DOHH2 (cell line): ENCODE measurements around the gene CTCF.

Experiments
- H3F3A ChIP-seq: fragments of 200-600 bp; sonication (generic), shearing (Covaris generic); 2 replicates; pipeline ENCODE4 v1.6.0; 2016; ENCODE audit warnings: antibody characterized with exemption, mild to moderate bottlenecking; ENCODE audit not compliant: control insufficient read depth, insufficient read depth
- H3K27ac ChIP-seq: fragments of 200-600 bp; sonication (generic); 2 replicates; pipeline ENCODE4 v1.5.1; 2014; ENCODE audit warnings: low read depth, mild to moderate bottlenecking, low read length, moderate library complexity
- H3K27me3 ChIP-seq: fragments of 200-600 bp; sonication (generic); 2 replicates; pipeline ENCODE4 v1.6.1; 2014; ENCODE audit warnings: mild to moderate bottlenecking, low read length, mixed read lengths; ENCODE audit not compliant: control insufficient read depth
- H3K36me3 ChIP-seq: fragments of 200-600 bp; sonication (generic); 2 replicates; pipeline ENCODE4 v1.6.1; 2014; ENCODE audit warnings: mild to moderate bottlenecking, low read length, moderate library complexity, mixed read lengths; ENCODE audit not compliant: control insufficient read depth
- H3K4me1 ChIP-seq: fragments of 200-600 bp; sonication (generic); 2 replicates; pipeline ENCODE4 v1.6.1; 2014; ENCODE audit warnings: mild to moderate bottlenecking, low read length, mixed read lengths; ENCODE audit not compliant: control insufficient read depth
- H3K4me2 ChIP-seq: fragments of 200-600 bp; sonication (generic); 2 replicates; pipeline ENCODE4 v1.6.0; 2014; ENCODE audit warnings: mild to moderate bottlenecking, low read length, moderate library complexity
- H3K4me3 ChIP-seq: fragments of 200-600 bp; sonication (generic); 2 replicates; pipeline ENCODE4 v1.5.1; 2014; ENCODE audit warnings: mild to moderate bottlenecking, low read length, mixed read lengths
- H3K79me2 ChIP-seq: fragments of 200-600 bp; sonication (generic); 2 replicates; pipeline ENCODE4 v1.6.1; 2014; ENCODE audit warnings: mild to moderate bottlenecking, low read length, mixed read lengths; ENCODE audit not compliant: control insufficient read depth
- H3K9me2 ChIP-seq: fragments of 200-600 bp; sonication (generic); replicated peaks from 2 replicates; pipeline ENCODE4 v1.6.1; 2014; ENCODE audit warnings: mild to moderate bottlenecking, low read length, mixed read lengths; ENCODE audit not compliant: control insufficient read depth
- H3K9me3 ChIP-seq: fragments of 200-600 bp; sonication (generic); 2 replicates; pipeline ENCODE4 v1.6.1; 2014; ENCODE audit warnings: antibody characterized with exemption, low read length, mixed read lengths; ENCODE audit not compliant: control insufficient read depth, insufficient read depth
- H4K20me1 ChIP-seq: fragments of 200-600 bp; sonication (generic); 2 replicates; pipeline ENCODE4 v1.6.0; 2014; ENCODE audit warnings: low read depth, mild to moderate bottlenecking, antibody characterized with exemption, low read length, moderate library complexity; ENCODE audit not compliant: control insufficient read depth, insufficient read depth
- EZH2phosphoT487 ChIP-seq: fragments of 200-600 bp; sonication (generic); IDR thresholded peaks from 2 replicates; pipeline ENCODE4 v1.6.1; 2017; ENCODE audit warnings: borderline replicate concordance, mild to moderate bottlenecking, antibody characterized with exemption, low read length, moderate library complexity, mixed read lengths
- TF ChIP-seq, protein P1 (sequence below): fragments of 200-600 bp; sonication (generic); IDR thresholded peaks from one replicate; pipeline ENCODE4 v1.5.1; 2014; ENCODE audit warnings: antibody characterized with exemption, mild to moderate bottlenecking, low read depth, low read length; ENCODE audit not compliant: poor library complexity, severe bottlenecking

The CTCF gene

DNA sequence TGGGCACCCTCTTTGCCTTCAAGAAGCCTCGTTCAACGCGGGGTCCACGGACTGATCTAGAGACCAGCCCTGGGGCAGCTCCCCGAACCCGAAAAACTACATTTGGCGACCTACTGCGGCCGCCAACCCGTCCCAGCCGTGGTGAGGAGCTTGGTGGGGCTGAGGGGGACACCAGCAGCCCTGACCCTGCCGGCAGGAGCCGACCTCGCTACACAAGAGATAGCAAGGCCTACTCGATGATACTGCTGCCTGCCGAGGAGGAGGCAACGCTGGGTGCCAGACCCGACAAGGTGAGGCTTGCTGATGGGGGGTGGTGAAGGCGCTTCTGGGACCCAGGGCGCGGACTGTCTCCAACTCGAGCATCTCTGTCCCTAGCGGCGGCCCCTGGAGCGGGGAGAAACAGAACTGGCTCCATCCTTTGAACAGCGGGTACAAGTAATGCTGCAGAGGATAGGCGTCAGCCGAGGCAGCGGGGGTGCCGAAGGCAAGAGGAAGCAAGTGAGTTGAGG is 92.1 kb downstream of the CTCF start:
- H3K36me3 ChIP-seq = peaks cover 79% of the 10 kb centered on the region

GRCh38 chr16:67655363-67655762 is 93.0 kb downstream of the CTCF start:
- H3F3A ChIP-seq = peaks cover 3% of the 10 kb centered on the region; the same call in 1 of the 2 replicates
- no peak overlapping the region for H3K27ac ChIP-seq
- H3K4me3 ChIP-seq = no peak overlapping the region
- peaks cover 22% of the 10 kb centered on the region for H3K79me2 ChIP-seq
- peaks cover 4% of the 10 kb centered on the region; the same call in 1 of the 2 replicates for H4K20me1 ChIP-seq
- no peaks in the 10 kb centered on the region for H3K9me2 ChIP-seq
- no peak overlapping the region for H3K4me2 ChIP-seq
- peaks cover 13% of the 10 kb centered on the region for H3K4me1 ChIP-seq
- H3K27me3 ChIP-seq = no peaks in the 10 kb centered on the region
- H3K9me3 ChIP-seq = no peaks in the 10 kb centered on the region
- peaks cover 77% of the 10 kb centered on the region for H3K36me3 ChIP-seq
- TF ChIP-seq, protein P1, sequence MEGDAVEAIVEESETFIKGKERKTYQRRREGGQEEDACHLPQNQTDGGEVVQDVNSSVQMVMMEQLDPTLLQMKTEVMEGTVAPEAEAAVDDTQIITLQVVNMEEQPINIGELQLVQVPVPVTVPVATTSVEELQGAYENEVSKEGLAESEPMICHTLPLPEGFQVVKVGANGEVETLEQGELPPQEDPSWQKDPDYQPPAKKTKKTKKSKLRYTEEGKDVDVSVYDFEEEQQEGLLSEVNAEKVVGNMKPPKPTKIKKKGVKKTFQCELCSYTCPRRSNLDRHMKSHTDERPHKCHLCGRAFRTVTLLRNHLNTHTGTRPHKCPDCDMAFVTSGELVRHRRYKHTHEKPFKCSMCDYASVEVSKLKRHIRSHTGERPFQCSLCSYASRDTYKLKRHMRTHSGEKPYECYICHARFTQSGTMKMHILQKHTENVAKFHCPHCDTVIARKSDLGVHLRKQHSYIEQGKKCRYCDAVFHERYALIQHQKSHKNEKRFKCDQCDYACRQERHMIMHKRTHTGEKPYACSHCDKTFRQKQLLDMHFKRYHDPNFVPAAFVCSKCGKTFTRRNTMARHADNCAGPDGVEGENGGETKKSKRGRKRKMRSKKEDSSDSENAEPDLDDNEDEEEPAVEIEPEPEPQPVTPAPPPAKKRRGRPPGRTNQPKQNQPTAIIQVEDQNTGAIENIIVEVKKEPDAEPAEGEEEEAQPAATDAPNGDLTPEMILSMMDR = no peak
- no peak for TF ChIP-seq EZH2phosphoT487

More for the DNA sequence above, 92.1 kb downstream of the CTCF start:
- H3K4me1 ChIP-seq = peaks cover 13% of the 10 kb centered on the region
- no peaks in the 10 kb centered on the region for H3K9me3 ChIP-seq
- no peak overlapping the region for H3K27ac ChIP-seq
- no peaks in the 10 kb centered on the region for H3K27me3 ChIP-seq
- no peak overlapping the region for H3K4me3 ChIP-seq
- H3K79me2 ChIP-seq = peaks cover 17% of the 10 kb centered on the region
- TF ChIP-seq, protein P1 = no peak
- no peak for TF ChIP-seq EZH2phosphoT487
- peaks cover 3% of the 10 kb centered on the region; the same call in 1 of the 2 replicates for H3F3A ChIP-seq
- no peak overlapping the region for H3K4me2 ChIP-seq
- H4K20me1 ChIP-seq = peaks cover 3% of the 10 kb centered on the region; the same call in 1 of the 2 replicates
- H3K9me2 ChIP-seq = no peaks in the 10 kb centered on the region

DNA sequence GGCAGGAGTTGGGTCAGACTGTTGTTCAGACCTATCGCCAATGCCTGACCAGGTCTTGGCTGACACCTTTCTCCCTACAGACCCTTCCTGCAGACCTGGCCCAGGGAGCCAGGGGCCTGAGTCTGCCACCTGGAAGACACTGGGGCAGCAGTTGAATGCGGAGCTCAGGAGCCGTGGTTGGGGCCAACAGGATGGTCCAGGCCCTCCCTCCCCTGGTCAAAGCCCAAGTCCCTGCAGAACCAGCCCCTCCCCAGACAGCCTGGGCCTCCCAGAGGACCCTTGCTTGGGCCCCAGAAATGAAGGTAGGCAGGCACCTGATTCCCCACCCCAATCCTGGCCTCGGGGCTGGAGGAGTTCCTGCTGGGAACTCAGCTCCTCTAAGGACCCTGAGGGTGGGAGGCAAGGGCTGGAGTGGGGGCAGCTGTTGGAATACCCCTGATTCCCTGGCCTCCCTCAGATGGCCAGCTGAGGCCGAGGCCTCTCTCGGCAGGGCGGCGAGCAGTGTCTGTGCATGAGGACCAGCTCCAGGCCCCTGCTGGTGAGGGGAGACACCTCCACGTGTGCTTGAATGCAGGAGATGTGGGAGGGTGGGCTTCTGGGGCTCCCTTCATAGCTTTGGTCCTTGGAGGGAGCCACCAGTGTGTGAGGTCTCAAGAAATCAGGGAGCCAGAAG is 94.2 kb downstream of the CTCF start:
- H3K9me3 ChIP-seq = no peaks in the 10 kb centered on the region
- peaks cover 4% of the 10 kb centered on the region; the same call in 1 of the 2 replicates for H4K20me1 ChIP-seq
- peaks cover 28% of the 10 kb centered on the region for H3K79me2 ChIP-seq
- no peaks in the 10 kb centered on the region for H3K9me2 ChIP-seq
- no peak overlapping the region for H3K27ac ChIP-seq
- H3K27me3 ChIP-seq = no peaks in the 10 kb centered on the region
- H3K4me3 ChIP-seq = no peak overlapping the region
- peaks cover 18% of the 10 kb centered on the region for H3K4me1 ChIP-seq
- H3F3A ChIP-seq = peaks cover 3% of the 10 kb centered on the region; the same call in 1 of the 2 replicates
- no peak for TF ChIP-seq EZH2phosphoT487
- TF ChIP-seq, protein P1 = no peak
- H3K4me2 ChIP-seq = no peak overlapping the region
- H3K36me3 ChIP-seq = peaks cover 68% of the 10 kb centered on the region
